ENCODE data around the gene ZFP36L1.

The ZFP36L1 gene

DNA sequence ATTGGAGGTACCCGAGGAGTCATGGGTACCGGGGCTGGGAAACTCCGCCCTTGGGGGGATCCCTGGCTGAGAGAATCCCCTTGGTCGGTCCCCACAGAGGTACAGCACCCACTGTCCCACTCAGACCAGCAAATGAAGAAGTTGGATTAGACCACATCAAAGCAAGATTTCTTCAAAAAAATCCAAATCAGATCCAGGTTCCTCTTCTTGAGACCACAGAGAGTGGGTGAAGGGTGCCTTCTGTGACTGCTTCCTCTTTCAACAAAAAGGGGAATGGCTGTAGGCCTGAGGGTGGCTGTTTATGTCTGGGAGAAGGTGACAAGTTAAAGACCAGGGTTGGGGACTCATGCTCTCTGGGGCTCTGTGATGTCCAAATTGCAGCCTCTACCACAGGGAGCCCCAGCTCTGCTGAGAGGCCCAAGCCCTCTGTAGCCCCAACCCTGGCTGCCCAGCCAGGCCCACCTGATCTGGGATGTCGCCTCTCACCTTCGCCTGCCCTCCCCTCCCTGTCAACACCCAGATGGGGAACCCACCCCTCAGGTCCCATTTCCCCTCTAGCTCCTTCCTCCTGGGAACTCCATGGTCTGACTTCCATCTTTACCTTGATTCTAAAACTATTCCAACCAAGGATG is 50.9 kb downstream of the ZFP36L1 start:
- in situ Hi-C loops (cut with HindIII; ENCODE audit: low pct_ligation_motif_present, low sequenced_read_pairs) = no loop called here
- Histone ChIP-seq H3K4me3 (ENCODE audit: low read depth, low read length) (no peak overlapping the region), H3K27me3 (replicated peaks) (no peaks in the 10 kb centered on the region), H3K36me3 (replicated peaks) (no peaks in the 10 kb centered on the region), H3K27ac (no peak overlapping the region)
- DNase-seq = no peak
- TF ChIP-seq, protein P1, sequence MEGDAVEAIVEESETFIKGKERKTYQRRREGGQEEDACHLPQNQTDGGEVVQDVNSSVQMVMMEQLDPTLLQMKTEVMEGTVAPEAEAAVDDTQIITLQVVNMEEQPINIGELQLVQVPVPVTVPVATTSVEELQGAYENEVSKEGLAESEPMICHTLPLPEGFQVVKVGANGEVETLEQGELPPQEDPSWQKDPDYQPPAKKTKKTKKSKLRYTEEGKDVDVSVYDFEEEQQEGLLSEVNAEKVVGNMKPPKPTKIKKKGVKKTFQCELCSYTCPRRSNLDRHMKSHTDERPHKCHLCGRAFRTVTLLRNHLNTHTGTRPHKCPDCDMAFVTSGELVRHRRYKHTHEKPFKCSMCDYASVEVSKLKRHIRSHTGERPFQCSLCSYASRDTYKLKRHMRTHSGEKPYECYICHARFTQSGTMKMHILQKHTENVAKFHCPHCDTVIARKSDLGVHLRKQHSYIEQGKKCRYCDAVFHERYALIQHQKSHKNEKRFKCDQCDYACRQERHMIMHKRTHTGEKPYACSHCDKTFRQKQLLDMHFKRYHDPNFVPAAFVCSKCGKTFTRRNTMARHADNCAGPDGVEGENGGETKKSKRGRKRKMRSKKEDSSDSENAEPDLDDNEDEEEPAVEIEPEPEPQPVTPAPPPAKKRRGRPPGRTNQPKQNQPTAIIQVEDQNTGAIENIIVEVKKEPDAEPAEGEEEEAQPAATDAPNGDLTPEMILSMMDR (IDR thresholded peaks at IDR 0.05; ENCODE audit: low read depth, low read length, missing control alignments) = no peak

DNA sequence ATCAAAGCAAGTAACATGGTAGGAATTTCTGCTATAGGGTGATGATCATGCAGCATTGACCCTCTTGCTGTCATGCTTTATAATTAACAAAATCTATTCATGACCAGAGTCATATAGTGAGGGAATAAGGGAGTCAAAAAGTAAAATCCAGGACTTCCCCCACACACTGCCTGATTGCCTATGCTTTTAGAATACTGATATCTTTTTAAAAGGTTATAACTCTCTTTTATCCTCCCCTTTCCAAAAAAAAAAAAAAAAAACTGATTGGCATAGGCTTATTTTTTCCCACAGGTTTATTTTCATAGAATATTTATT is 51.4 kb downstream of the ZFP36L1 start:
- no peaks in the 10 kb centered on the region for H3K36me3 ChIP-seq (replicated peaks)
- in situ Hi-C loops (cut with HindIII; ENCODE audit: low pct_ligation_motif_present, low sequenced_read_pairs) = no loop called here
- H3K27ac ChIP-seq = no peak overlapping the region
- DNase-seq = no peak
- no peaks in the 10 kb centered on the region for H3K27me3 ChIP-seq (replicated peaks)
- H3K4me3 ChIP-seq (ENCODE audit: low read depth, low read length) = no peak overlapping the region
- TF ChIP-seq, protein P1 (IDR thresholded peaks at IDR 0.05; ENCODE audit: low read depth, low read length, missing control alignments) = no peak

DNA sequence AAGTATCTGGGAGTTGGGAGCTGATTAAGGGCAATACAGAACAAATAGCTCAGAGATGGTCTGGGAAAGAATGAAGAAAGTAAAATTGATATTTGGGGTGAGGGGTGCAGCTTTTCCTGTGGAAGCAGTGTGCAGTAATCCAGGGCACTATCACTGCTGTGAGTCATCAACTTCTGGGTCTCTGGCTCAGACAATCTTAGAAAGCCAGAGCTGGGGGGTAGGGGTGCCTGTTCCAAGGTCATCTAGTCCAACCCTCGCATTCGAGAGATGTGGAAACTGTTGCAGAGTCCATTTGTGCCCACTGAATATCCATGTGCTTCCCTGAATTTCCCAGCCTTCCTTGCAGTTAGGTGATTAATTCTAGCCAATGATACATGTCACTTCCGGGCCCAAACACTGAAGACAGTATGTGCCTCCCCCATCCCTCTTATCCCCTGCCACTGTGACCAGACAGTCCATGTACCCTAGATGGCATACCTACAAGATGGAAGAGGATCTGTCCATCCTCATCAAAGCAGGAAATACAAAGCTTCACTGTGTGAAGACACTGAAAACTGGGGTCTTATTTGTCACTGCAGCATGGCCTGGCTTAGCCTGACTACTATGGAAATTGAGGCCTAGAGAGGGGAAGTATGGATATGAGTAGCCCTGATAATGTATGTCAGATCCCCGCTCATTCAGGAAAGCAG is 51.9 kb downstream of the ZFP36L1 start:
- in situ Hi-C loops (cut with HindIII; ENCODE audit: low pct_ligation_motif_present, low sequenced_read_pairs) = no loop called here

DNA sequence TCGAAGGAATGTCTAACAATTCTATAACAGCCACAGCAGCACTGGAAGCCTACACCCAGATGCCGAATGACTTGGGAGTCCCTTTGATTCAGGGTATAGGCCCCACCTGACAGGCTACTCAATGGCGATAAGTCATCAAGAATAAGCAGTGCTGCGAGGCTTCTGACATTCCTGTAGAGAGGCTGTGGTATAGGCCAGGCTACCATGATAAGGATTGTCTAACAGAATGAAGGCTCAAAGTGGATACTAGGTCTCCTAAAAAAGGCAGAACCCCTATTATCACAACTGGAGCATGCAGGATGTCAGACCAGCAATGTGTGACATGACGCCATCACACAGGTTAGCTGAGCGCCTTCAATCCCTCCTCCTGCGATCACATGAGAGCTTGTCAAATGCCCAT is 53.2 kb downstream of the ZFP36L1 start:
- in situ Hi-C loops (cut with HindIII; ENCODE audit: low pct_ligation_motif_present, low sequenced_read_pairs) = no loop called here
- no peaks in the 10 kb centered on the region for H3K27me3 ChIP-seq (replicated peaks)
- TF ChIP-seq, protein P1 (IDR thresholded peaks at IDR 0.05; ENCODE audit: low read depth, low read length, missing control alignments) = no peak
- no peak for DNase-seq
- H3K27ac ChIP-seq = no peak overlapping the region
- no peak overlapping the region for H3K4me3 ChIP-seq (ENCODE audit: low read depth, low read length)
- no peaks in the 10 kb centered on the region for H3K36me3 ChIP-seq (replicated peaks)

More for the DNA sequence above, 51.9 kb downstream of the ZFP36L1 start:
- H3K36me3 ChIP-seq (replicated peaks) = no peaks in the 10 kb centered on the region
- DNase-seq = no peak
- TF ChIP-seq, protein P1 (IDR thresholded peaks at IDR 0.05; ENCODE audit: low read depth, low read length, missing control alignments) = no peak
- H3K4me3 ChIP-seq (ENCODE audit: low read depth, low read length) = no peak overlapping the region
- H3K27ac ChIP-seq = no peak overlapping the region
- H3K27me3 ChIP-seq (replicated peaks) = no peaks in the 10 kb centered on the region

DNA sequence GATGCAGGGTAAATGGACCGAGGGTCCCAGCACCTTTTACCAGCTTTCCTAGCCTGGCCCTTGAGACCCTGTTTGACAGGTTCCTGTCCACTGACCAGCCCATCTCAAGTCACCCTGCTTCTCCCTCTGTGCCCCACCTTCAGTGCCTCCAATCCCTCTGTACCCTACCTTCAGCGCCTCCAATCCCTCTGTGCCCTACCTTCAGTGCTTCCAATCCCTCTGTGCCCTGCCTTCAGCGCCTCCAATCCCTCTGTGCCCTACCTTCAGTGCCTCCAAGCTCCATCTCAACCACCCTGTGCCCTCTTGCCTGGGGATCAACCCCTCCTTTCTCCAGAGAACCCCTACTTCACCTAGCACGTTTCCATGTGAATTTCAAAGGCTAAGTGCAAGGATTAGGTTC is 54.3 kb downstream of the ZFP36L1 start:
- no peak for DNase-seq
- Histone ChIP-seq H3K36me3 (replicated peaks) (no peaks in the 10 kb centered on the region), H3K27me3 (replicated peaks) (no peaks in the 10 kb centered on the region), H3K4me3 (ENCODE audit: low read depth, low read length) (no peak overlapping the region), H3K27ac (no peak overlapping the region)
- in situ Hi-C loops (cut with HindIII; ENCODE audit: low pct_ligation_motif_present, low sequenced_read_pairs) = no loop called here
- TF ChIP-seq, protein P1 (IDR thresholded peaks at IDR 0.05; ENCODE audit: low read depth, low read length, missing control alignments) = no peak

Measured in brain microvascular endothelial cell (primary cell).